ENCODE measurements around the gene NME4. TPM values are rescaled to one million over a fixed set of nuclear protein-coding genes. Genes with fewer than 3 reads are reported as not detected.

NME4 gene
- total RNA-seq, 1 experiment from 2014 or later: 261 TPM

DNA sequence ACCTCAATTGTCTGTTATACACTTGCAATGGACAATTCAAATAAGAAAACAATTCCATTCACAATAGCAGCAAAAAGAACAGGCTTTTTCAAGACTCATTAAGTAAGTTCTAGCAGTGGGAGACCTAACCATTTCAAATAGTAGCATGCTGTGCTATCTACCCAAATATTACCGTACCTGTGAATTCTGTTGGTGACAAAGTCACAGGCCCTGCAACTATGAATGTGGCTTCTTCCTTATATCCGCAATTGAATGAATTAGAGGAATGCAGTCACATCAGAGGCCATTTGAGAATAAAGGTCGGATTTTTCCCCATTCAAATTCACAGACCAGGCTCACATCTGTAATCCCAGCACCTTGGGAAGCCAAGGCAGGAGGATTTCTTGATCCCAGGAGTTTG lies 800 bp upstream of the NME4 start:
- Histone ChIP-seq H3K4me1 (ENCODE audit: insufficient read depth, low read length, poor library complexity, severe bottlenecking) (peaks cover 17% of the 10 kb centered on the region), H3K4me3 (ENCODE audit: low read depth, low read length, poor library complexity, severe bottlenecking) (peak overlapping the region; percentile 69), H3K27ac (ENCODE audit: low read depth, low read length, poor library complexity, severe bottlenecking) (peak overlapping the region; percentile 18), H3K9me3 (ENCODE audit: low read depth, low read length, poor library complexity, severe bottlenecking) (no peaks in the 10 kb centered on the region), H3K36me3 (ENCODE audit: insufficient read depth, low read length, poor library complexity, severe bottlenecking) (peaks cover 21% of the 10 kb centered on the region), H3K27me3 (replicated peaks; ENCODE audit: insufficient read depth, low read depth, low read length, poor library complexity) (no peaks in the 10 kb centered on the region)
- BruUV-seq (replicated peaks): no TSS peak
- intact Hi-C loops (cut with micrococcal nuclease; ENCODE audit: unreplicated experiment): no loop called here
- DNase-seq (ENCODE audit: low spot score): no peak
- TF ChIP-seq, protein P1, sequence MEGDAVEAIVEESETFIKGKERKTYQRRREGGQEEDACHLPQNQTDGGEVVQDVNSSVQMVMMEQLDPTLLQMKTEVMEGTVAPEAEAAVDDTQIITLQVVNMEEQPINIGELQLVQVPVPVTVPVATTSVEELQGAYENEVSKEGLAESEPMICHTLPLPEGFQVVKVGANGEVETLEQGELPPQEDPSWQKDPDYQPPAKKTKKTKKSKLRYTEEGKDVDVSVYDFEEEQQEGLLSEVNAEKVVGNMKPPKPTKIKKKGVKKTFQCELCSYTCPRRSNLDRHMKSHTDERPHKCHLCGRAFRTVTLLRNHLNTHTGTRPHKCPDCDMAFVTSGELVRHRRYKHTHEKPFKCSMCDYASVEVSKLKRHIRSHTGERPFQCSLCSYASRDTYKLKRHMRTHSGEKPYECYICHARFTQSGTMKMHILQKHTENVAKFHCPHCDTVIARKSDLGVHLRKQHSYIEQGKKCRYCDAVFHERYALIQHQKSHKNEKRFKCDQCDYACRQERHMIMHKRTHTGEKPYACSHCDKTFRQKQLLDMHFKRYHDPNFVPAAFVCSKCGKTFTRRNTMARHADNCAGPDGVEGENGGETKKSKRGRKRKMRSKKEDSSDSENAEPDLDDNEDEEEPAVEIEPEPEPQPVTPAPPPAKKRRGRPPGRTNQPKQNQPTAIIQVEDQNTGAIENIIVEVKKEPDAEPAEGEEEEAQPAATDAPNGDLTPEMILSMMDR (conservative IDR thresholded peaks at IDR 0.05; ENCODE audit: low read depth, low read length): no peak
- TF ChIP-seq EZH2 (IDR thresholded peaks at IDR 0.05; ENCODE audit: borderline replicate concordance, low read depth, low read length, poor library complexity, severe bottlenecking): no peak
- CTCF ChIA-PET: no interaction called here
- POLR2A ChIA-PET (ENCODE audit: low non-redundant PET): no interaction called here

DNA sequence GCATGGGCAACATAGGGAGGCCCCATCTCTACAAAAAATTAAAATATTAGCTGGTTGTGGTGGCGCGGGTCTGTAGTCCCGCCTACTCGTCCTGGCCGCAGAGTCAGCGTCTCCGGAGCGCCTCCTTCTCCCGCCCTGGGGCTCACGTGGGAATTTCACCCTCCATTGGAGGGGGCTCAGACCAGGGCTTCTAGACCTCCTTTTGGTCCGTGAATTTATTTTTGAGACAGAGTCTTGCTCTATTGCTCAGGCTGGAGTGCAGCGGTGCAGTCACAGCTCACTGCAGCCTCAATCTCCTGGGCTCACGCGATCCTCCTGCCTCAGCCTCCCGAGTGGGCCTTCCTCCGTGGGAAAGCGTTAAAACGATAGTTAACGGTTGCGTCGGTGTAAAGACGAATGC lies 394 bp upstream of the NME4 start:
- BruUV-seq (replicated peaks): no TSS peak
- intact Hi-C loops (cut with micrococcal nuclease; ENCODE audit: unreplicated experiment): no loop called here
- peak overlapping the region; percentile 18 for H3K27ac ChIP-seq (ENCODE audit: low read depth, low read length, poor library complexity, severe bottlenecking)

DNA sequence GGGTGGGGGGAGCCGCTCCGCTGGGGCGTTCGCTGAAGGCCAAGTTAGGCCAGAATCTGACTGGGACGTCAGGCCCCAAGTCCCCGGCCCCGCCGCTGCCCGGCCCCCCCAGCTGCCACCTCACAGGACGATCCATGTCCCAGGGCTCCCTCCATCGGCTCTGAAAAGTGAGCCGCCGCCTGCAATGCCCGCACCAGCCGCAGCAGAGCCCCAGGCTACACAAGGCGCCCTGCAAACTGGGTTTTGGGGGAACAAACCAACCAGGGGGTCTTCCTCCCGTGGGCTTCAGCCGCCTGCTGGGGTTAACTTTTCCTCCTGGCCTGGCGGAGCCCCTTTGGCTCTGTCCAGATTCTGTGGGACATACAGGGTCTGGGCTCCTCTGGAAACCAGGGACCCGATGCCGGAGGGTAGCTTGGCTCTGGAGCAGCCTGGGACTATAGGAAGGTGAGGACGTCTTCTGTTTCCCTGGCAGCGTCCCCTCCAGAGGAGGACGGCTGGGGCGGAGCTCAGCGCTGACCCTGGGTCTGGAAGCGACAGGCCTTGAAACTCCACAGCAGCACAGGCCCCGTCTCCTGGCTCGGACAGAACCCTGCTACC lies 835 bp downstream of the NME4 start:
- peak overlapping the region; percentile 43 for H3K27ac ChIP-seq (ENCODE audit: low read depth, low read length, poor library complexity, severe bottlenecking)
- TF ChIP-seq, protein P1 (conservative IDR thresholded peaks at IDR 0.05; ENCODE audit: low read depth, low read length): peak; percentile 40; the same call in 1 of the 2 replicates
- no peak for TF ChIP-seq EZH2 (IDR thresholded peaks at IDR 0.05; ENCODE audit: borderline replicate concordance, low read depth, low read length, poor library complexity, severe bottlenecking)
- H3K4me1 ChIP-seq (ENCODE audit: insufficient read depth, low read length, poor library complexity, severe bottlenecking): peaks cover 17% of the 10 kb centered on the region
- DNase-seq (ENCODE audit: low spot score): peak; percentile 83
- intact Hi-C loops (cut with micrococcal nuclease; ENCODE audit: unreplicated experiment): no loop called here
- CTCF ChIA-PET: no interaction called here
- peak overlapping the region; percentile 69 for H3K4me3 ChIP-seq (ENCODE audit: low read depth, low read length, poor library complexity, severe bottlenecking)
- no TSS peak for BruUV-seq (replicated peaks)
- POLR2A ChIA-PET (ENCODE audit: low non-redundant PET): no interaction called here
- H3K27me3 ChIP-seq (replicated peaks; ENCODE audit: insufficient read depth, low read depth, low read length, poor library complexity): no peaks in the 10 kb centered on the region
- H3K36me3 ChIP-seq (ENCODE audit: insufficient read depth, low read length, poor library complexity, severe bottlenecking): peaks cover 21% of the 10 kb centered on the region
- H3K9me3 ChIP-seq (ENCODE audit: low read depth, low read length, poor library complexity, severe bottlenecking): no peaks in the 10 kb centered on the region

More for the DNA sequence above, 394 bp upstream of the NME4 start:
- H3K27me3 ChIP-seq (replicated peaks; ENCODE audit: insufficient read depth, low read depth, low read length, poor library complexity): no peaks in the 10 kb centered on the region
- ChIA-PET CTCF (no interaction called here), POLR2A (ENCODE audit: low non-redundant PET) (interaction anchor here (0.6 kb wide), 1 partner anchor 238 kb away, joined by 3 read pairs; no protein-coding TSS in a partner anchor)
- no peak for TF ChIP-seq EZH2 (IDR thresholded peaks at IDR 0.05; ENCODE audit: borderline replicate concordance, low read depth, low read length, poor library complexity, severe bottlenecking)
- TF ChIP-seq, protein P1 (conservative IDR thresholded peaks at IDR 0.05; ENCODE audit: low read depth, low read length): no peak
- peaks cover 21% of the 10 kb centered on the region for H3K36me3 ChIP-seq (ENCODE audit: insufficient read depth, low read length, poor library complexity, severe bottlenecking)
- H3K4me1 ChIP-seq (ENCODE audit: insufficient read depth, low read length, poor library complexity, severe bottlenecking): peaks cover 17% of the 10 kb centered on the region
- peak overlapping the region; percentile 69 for H3K4me3 ChIP-seq (ENCODE audit: low read depth, low read length, poor library complexity, severe bottlenecking)
- peak; percentile 77 for DNase-seq (ENCODE audit: low spot score)
- no peaks in the 10 kb centered on the region for H3K9me3 ChIP-seq (ENCODE audit: low read depth, low read length, poor library complexity, severe bottlenecking)

Measured in A673 (cell line).